Measurements from ENCODE around the gene PPP6C.
"Not testable (repeated sequence)": the region's sequence is repeated elsewhere in the genome, so short reads cannot be mapped to it uniquely, and the experiment has no call there.

PPP6C gene

GRCh38 chr9:125183054-125183453 lies 6.5 kb downstream of the PPP6C start:
- DNase-seq, result no peak

- not testable (repeated sequence) for DNase-seq
Measured at GRCh38 chr9:125181756-125182155, 7.8 kb downstream of the PPP6C start.

GRCh38 chr9:125180876-125181275 lies 8.7 kb downstream of the PPP6C start:
- no peak for DNase-seq

- not testable (repeated sequence) for DNase-seq
Measured at GRCh38 chr9:125179776-125180175, 9.8 kb downstream of the PPP6C start.

- DNase-seq, result no peak
Measured at GRCh38 chr9:125177888-125178287, 11.7 kb downstream of the PPP6C start.

GRCh38 chr9:125176636-125177035 lies 13.0 kb downstream of the PPP6C start:
- DNase-seq, result no peak

GRCh38 chr9:125172031-125172755 lies 17.4 kb downstream of the PPP6C start:
- no peak for DNase-seq

GRCh38 chr9:125169895-125170294 lies 19.7 kb downstream of the PPP6C start:
- DNase-seq, result no peak

- no peak for DNase-seq
Measured at GRCh38 chr9:125166762-125167161, 22.8 kb downstream of the PPP6C start.

GRCh38 chr9:125162891-125163290 lies 26.7 kb downstream of the PPP6C start:
- not testable (repeated sequence) for DNase-seq

- no peak for DNase-seq
Measured at GRCh38 chr9:125161284-125161918, 28.2 kb downstream of the PPP6C start.

GRCh38 chr9:125160750-125161149 lies 28.9 kb downstream of the PPP6C start:
- no peak for DNase-seq

- DNase-seq, result no peak
Measured at GRCh38 chr9:125156551-125156950, 33.1 kb downstream of the PPP6C start.

GRCh38 chr9:125153712-125154367 lies 35.8 kb downstream of the PPP6C start:
- DNase-seq, result no peak

GRCh38 chr9:125151730-125152129 lies 37.9 kb downstream of the PPP6C start:
- peak in 1 of 51 donors; percentile 19 for DNase-seq

GRCh38 chr9:125150349-125151245 lies 39.0 kb downstream of the PPP6C start:
- DNase-seq, result no peak

- no peak for DNase-seq
Measured at GRCh38 chr9:125147401-125147951, 42.1 kb downstream of the PPP6C start.

- no peak for DNase-seq
Measured at GRCh38 chr9:125146247-125146646, 43.4 kb downstream of the PPP6C start.

- no peak for DNase-seq
Measured at GRCh38 chr9:125145425-125145824, 44.2 kb downstream of the PPP6C start.

- DNase-seq, result peak; percentile 68 to 99 (median 97)
Measured at GRCh38 chr9:125143377-125144090, 46.1 kb downstream of the PPP6C start, which contains the start of gene SCAI. TSS of gene SCAI (minus strand) at chr9:125143528. CDS start at chr9:125143437, 91 bp downstream.

All from hypothalamus (tissue), 51 donors.